Sigmoid colon (tissue), 7 donors: ENCODE results near the gene LENEP. TPM values are rescaled to one million over a fixed set of nuclear protein-coding genes. Genes with fewer than 3 reads are reported as not detected.
A peak's percentile ranks its signal among the peaks of the same experiment; 100 is the strongest.

Source experiments
- DNase-seq: peaks from one replicate; pipeline ENCODE4 v3.0.0-alpha.2; 2019
- H3K27ac ChIP-seq, 4 donors: fragments of 200-600 bp; sonication (generic); one replicate each; pipeline ENCODE4 v1.5.1; 2016 to 2019; ENCODE audit warnings: mild to moderate bottlenecking in 1 of 4
- H3K27me3 ChIP-seq, 3 donors: fragments of 200-600 bp; sonication (generic); one replicate each; pipeline ENCODE4 v1.5.1; 2019; ENCODE audit warnings: mild to moderate bottlenecking in 1 of 3
- H3K36me3 ChIP-seq, 4 donors: fragments of 200-600 bp; sonication (generic); one replicate each; pipeline ENCODE4 v1.5.1; 2016 to 2019
- H3K4me1 ChIP-seq, 4 donors: fragments of 200-600 bp; sonication (generic); one replicate each; pipeline ENCODE4 v1.5.1; 2017 to 2019
- H3K4me3 ChIP-seq, 4 donors: fragments of 200-600 bp; sonication (generic); one replicate each; pipeline ENCODE4 v1.5.1; 2017 to 2019; ENCODE audit warnings: mild to moderate bottlenecking in 2 of 4, moderate library complexity in 1 of 4
- H3K9me3 ChIP-seq, 4 donors: fragments of 200-600 bp in 3 of 4; sonication (generic) in 3 of 4; one replicate each; pipeline versions ENCODE4 v1.5.1 to v1.6.1; 2013 to 2019
- EP300 ChIP-seq, 4 donors: sonication (generic); formaldehyde crosslinking; IDR thresholded peaks; one replicate each; pipeline ENCODE4 v1.6.1; 2017; ENCODE audit warnings: antibody characterized with exemption in 4 of 4
- POLR2A ChIP-seq, 2 donors: fragments of 450-650 bp; IDR thresholded peaks; one replicate each; pipeline ENCODE4 v1.6.1; 2016; ENCODE audit warnings: antibody characterized with exemption in 2 of 2, mild to moderate bottlenecking in 2 of 2, moderate library complexity in 2 of 2
- POLR2AphosphoS5 ChIP-seq, 4 donors: sonication (generic); formaldehyde crosslinking; IDR thresholded peaks; one replicate each; pipeline ENCODE4 v1.6.1; 2017; ENCODE audit warnings: antibody characterized with exemption in 4 of 4
- WGBS, 2 donors: extraction: QIAGEN DNeasy Blood & Tissue Kit; methylation state at CpG; one replicate each; pipeline ENCODE4 v1.1.7; 2013; 5-methylcytosine and 5-hydroxymethylcytosine counted together
- intact Hi-C: fragments of 100-400 bp; cut with DNase I; formaldehyde crosslinking; loops from one replicate; pipeline ENCODE4 v1.15.1; 2023
- polyA plus RNA-seq, 3 donors: library from polyadenylated mRNA; stranded (reverse); fragments of 200-250 nt; gene quantifications; one replicate each; pipeline ENCODE4 v1.2.3, GENCODE V29; 2013
- total RNA-seq, 4 donors: library from RNA; depleted of rRNA; stranded (reverse); fragments of >200 nt; gene quantifications; one replicate each; pipeline ENCODE4 v1.1.0, GENCODE V29; 2016
- TF ChIP-seq, protein P1 (sequence below), 4 experiments: fragments of 450-650 bp in 3 of 4; fragments of 200-600 bp in 1 of 4; IDR thresholded peaks; one replicate each; pipeline ENCODE4 v1.5.1; 2016 to 2019; ENCODE audit warnings: antibody characterized with exemption in 4 of 4, mild to moderate bottlenecking in 3 of 4, moderate library complexity in 2 of 4
- donor health status: healthy with polysubstance abuse.
- donor health status: Bipolar disorder and iron deficiency.
- donor health status: healthy.

The LENEP gene
- total and polyA plus RNA-seq, 7 donors = 0.39 TPM; not detected in 6

DNA sequence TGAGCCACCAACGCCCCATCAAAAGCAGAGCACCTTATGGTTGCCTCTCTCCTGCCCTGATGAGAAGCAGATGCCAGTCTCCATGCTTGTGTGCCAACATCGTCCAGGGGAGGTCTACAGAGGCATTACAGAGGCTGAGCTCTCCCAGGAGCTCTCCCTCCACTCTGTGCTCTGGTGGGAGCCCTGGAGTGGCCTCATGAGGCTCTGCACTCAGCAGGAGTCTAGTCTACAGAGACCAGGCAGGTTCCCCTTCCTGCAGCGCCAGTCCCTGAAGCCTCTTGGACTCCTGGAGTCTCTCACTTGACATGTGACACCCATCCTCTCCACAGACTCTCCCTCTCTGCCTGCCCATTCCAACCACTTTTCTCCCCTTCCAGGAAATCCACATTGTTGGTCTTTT is 43.7 kb downstream of the LENEP start:
- Histone ChIP-seq H3K27ac (no peak overlapping the region), H3K36me3 (no peaks in the 10 kb centered on the region), H3K27me3 (no peaks in the 10 kb centered on the region), H3K9me3 (no peaks in the 10 kb centered on the region), H3K4me3 (no peak overlapping the region), H3K4me1 (peaks cover 0 to 5% (median 0%) of the 10 kb centered on the region in 4 donors)
- intact Hi-C loops = no loop called here
- DNase-seq = no peak
- WGBS, 2 donors = 90 to 92% methylated on average over 3 of the region's 3 CpGs
- TF ChIP-seq POLR2A (IDR thresholded peaks at IDR 0.05) = no peak
- no peak for TF ChIP-seq POLR2AphosphoS5 (IDR thresholded peaks at IDR 0.05)
- TF ChIP-seq, protein P1, sequence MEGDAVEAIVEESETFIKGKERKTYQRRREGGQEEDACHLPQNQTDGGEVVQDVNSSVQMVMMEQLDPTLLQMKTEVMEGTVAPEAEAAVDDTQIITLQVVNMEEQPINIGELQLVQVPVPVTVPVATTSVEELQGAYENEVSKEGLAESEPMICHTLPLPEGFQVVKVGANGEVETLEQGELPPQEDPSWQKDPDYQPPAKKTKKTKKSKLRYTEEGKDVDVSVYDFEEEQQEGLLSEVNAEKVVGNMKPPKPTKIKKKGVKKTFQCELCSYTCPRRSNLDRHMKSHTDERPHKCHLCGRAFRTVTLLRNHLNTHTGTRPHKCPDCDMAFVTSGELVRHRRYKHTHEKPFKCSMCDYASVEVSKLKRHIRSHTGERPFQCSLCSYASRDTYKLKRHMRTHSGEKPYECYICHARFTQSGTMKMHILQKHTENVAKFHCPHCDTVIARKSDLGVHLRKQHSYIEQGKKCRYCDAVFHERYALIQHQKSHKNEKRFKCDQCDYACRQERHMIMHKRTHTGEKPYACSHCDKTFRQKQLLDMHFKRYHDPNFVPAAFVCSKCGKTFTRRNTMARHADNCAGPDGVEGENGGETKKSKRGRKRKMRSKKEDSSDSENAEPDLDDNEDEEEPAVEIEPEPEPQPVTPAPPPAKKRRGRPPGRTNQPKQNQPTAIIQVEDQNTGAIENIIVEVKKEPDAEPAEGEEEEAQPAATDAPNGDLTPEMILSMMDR (IDR thresholded peaks at IDR 0.05) = no peak
- TF ChIP-seq EP300 (IDR thresholded peaks at IDR 0.05) = no peak

DNA sequence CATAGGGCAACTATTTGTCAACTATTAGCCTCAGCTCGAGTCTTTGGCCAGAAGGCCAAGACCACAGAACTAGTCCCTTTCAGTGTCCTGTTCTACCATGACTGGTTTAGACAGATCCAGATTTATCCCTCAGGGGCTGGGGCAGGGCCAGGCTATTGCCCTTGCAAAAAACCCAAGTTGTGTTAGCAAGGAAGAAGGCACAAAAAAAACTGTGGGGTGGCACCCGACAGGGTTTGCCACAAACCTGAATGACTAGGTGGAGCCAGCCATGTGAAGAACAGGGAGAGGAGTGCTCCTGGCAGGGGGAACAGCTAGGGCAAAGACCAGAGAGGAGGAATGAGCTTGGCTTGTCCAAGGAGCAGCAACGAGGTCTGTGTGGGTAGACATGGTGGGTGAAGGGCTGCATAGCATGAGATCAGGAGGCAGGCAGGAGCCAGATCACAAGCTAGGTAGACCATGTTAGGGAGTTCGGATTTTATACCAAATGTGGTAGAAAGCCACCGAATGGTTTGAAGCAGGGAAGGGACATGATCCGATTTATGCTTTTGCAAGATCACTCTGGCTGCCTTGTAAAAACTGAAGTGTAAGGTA is 44.6 kb downstream of the LENEP start:
- H3K27ac ChIP-seq = no peak overlapping the region
- no peak overlapping the region for H3K4me3 ChIP-seq
- H3K36me3 ChIP-seq = no peaks in the 10 kb centered on the region
- no peak for DNase-seq
- peaks cover 0 to 5% (median 0%) of the 10 kb centered on the region in 4 donors for H3K4me1 ChIP-seq
- H3K9me3 ChIP-seq = no peaks in the 10 kb centered on the region
- intact Hi-C loops = no loop called here
- H3K27me3 ChIP-seq = no peaks in the 10 kb centered on the region
- 63 to 83% methylated on average over 6 of the region's 6 CpGs for WGBS, 2 donors
- TF ChIP-seq POLR2A (IDR thresholded peaks at IDR 0.05) (no peak), POLR2AphosphoS5 (IDR thresholded peaks at IDR 0.05) (no peak), EP300 (IDR thresholded peaks at IDR 0.05) (no peak)
- TF ChIP-seq, protein P1 (IDR thresholded peaks at IDR 0.05) = no peak

DNA sequence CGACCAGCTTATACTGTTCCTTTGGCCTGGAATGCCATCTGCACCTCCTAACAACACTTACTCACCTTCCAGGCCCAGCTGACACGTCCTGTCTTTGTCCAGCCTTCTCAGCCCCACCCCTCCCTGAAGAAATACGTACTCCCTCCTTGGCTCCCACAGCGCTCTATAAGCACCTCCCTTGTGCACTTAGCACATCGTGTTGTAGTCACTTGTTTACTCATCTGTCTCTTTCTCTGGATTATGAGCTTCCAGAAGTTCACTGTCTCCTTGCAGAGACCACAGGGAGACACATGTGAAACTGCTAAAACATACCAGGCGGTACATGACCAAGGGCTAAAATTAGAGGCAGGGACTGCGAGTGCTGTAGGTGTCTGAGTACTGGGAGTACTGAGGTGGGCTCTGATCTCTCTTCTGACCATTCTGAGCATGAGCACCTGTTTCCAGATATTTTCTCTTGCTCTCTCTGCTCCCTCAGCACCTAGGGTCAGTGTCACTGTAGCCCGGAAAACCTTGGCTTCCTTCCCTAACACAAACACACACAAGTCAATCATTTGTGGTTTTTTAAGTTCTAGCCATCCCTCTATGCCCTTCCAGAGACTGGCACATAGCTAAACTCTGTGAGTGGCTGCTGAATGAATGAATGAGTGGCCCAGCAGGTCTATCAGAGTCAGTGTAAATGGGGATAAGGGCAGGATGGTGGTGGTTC is 45.4 kb downstream of the LENEP start:
- H3K9me3 ChIP-seq = no peaks in the 10 kb centered on the region
- H3K4me1 ChIP-seq = peaks cover 0 to 5% (median 0%) of the 10 kb centered on the region in 4 donors
- WGBS, 2 donors = 21 to 37% methylated on average over 8 of the region's 8 CpGs
- no peaks in the 10 kb centered on the region for H3K36me3 ChIP-seq
- no peak overlapping the region for H3K27ac ChIP-seq
- peak in 1 of 2 donors; percentile 64 for TF ChIP-seq POLR2A (IDR thresholded peaks at IDR 0.05)
- TF ChIP-seq, protein P1 (IDR thresholded peaks at IDR 0.05) = no peak
- no peak for TF ChIP-seq EP300 (IDR thresholded peaks at IDR 0.05)
- no peak for TF ChIP-seq POLR2AphosphoS5 (IDR thresholded peaks at IDR 0.05)
- no peak overlapping the region for H3K4me3 ChIP-seq
- intact Hi-C loops = no loop called here
- no peak for DNase-seq
- H3K27me3 ChIP-seq = no peaks in the 10 kb centered on the region

DNA sequence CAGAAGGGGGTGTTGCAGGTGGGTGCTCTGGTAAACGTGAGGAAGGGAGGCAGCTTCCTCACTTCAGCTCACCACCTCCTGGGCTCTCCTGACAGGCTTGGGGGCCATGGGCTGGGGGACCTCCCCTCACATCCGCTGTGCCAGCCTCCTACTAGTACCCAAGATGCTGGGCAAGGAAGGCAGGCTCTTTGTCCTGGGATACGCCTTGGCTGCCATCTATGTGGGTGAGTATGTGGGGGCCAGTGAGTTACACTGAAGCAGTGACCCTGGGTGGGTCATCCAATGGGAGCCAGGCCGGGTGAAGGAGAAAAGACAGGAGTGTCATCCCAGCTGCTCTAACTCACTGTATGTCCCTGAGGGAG is 45.9 kb downstream of the LENEP start:
- TF ChIP-seq POLR2AphosphoS5 (IDR thresholded peaks at IDR 0.05) (no peak), EP300 (IDR thresholded peaks at IDR 0.05) (no peak), POLR2A (IDR thresholded peaks at IDR 0.05) (no peak)
- TF ChIP-seq, protein P1 (IDR thresholded peaks at IDR 0.05) = no peak
- Histone ChIP-seq H3K4me1 (peaks cover 0 to 5% (median 0%) of the 10 kb centered on the region in 4 donors), H3K27ac (no peak overlapping the region), H3K27me3 (no peaks in the 10 kb centered on the region), H3K9me3 (no peaks in the 10 kb centered on the region), H3K4me3 (no peak overlapping the region), H3K36me3 (no peaks in the 10 kb centered on the region)
- DNase-seq = no peak
- WGBS, 2 donors = 74 to 83% methylated on average over 4 of the region's 4 CpGs
- intact Hi-C loops = no loop called here
